ENCODE results near the gene FEZF2.

FEZF2 gene

GRCh38 chr3:62372621-62373041 lies 719 bp downstream of the FEZF2 start:
- DNase-seq (ENCODE audit: low spot score), result no peak

- no peak for DNase-seq (ENCODE audit: low spot score)
Measured at GRCh38 chr3:62371720-62372591, 1.4 kb downstream of the FEZF2 start.

- DNase-seq (ENCODE audit: low spot score), result no peak
Measured at GRCh38 chr3:62370858-62371719, 2.3 kb downstream of the FEZF2 start.

- DNase-seq (ENCODE audit: low spot score), result no peak
Measured at GRCh38 chr3:62370112-62370857, 3.1 kb downstream of the FEZF2 start.

- DNase-seq (ENCODE audit: low spot score), result no peak
Measured at GRCh38 chr3:62369476-62369743, 3.9 kb downstream of the FEZF2 start.

- DNase-seq (ENCODE audit: low spot score), result no peak
Measured at GRCh38 chr3:62368705-62369475, 4.5 kb downstream of the FEZF2 start.

GRCh38 chr3:62368290-62368704 lies 5.1 kb downstream of the FEZF2 start:
- no peak for DNase-seq (ENCODE audit: low spot score)

GRCh38 chr3:62367763-62368195 lies 5.6 kb downstream of the FEZF2 start:
- DNase-seq (ENCODE audit: low spot score), result no peak

- DNase-seq (ENCODE audit: low spot score), result no peak
Measured at GRCh38 chr3:62366126-62366484, 7.2 kb downstream of the FEZF2 start.

GRCh38 chr3:62365391-62366125 lies 7.8 kb downstream of the FEZF2 start:
- no peak for DNase-seq (ENCODE audit: low spot score)

- DNase-seq (ENCODE audit: low spot score), result no peak
Measured at GRCh38 chr3:62364191-62364590, 9.2 kb downstream of the FEZF2 start.

- DNase-seq (ENCODE audit: low spot score), result no peak
Measured at GRCh38 chr3:62363275-62363674, 10.1 kb downstream of the FEZF2 start.

GRCh38 chr3:62361824-62362223 lies 11.5 kb downstream of the FEZF2 start:
- DNase-seq (ENCODE audit: low spot score), result no peak

GRCh38 chr3:62361261-62361660 lies 12.1 kb downstream of the FEZF2 start:
- DNase-seq (ENCODE audit: low spot score), result no peak

GRCh38 chr3:62359531-62359930 lies 13.8 kb downstream of the FEZF2 start:
- DNase-seq (ENCODE audit: low spot score), result no peak

GRCh38 chr3:62356356-62356755 lies 17.0 kb downstream of the FEZF2 start:
- DNase-seq (ENCODE audit: low spot score), result no peak

GRCh38 chr3:62355703-62356102 lies 17.6 kb downstream of the FEZF2 start:
- no peak for DNase-seq (ENCODE audit: low spot score)

- DNase-seq (ENCODE audit: low spot score), result no peak
Measured at GRCh38 chr3:62343755-62344154, 29.6 kb downstream of the FEZF2 start.

GRCh38 chr3:62335196-62335595 lies 38.2 kb downstream of the FEZF2 start:
- no peak for DNase-seq (ENCODE audit: low spot score)

- DNase-seq (ENCODE audit: low spot score), result no peak
Measured at GRCh38 chr3:62332835-62333244, 40.5 kb downstream of the FEZF2 start.

- no peak for DNase-seq (ENCODE audit: low spot score)
Measured at GRCh38 chr3:62332017-62332416, 41.3 kb downstream of the FEZF2 start.
